Liver (tissue), 9 donors: Measurements from ENCODE around the gene MRPL10. TPM values are rescaled to one million over a fixed set of nuclear protein-coding genes. Genes with fewer than 3 reads are reported as not detected.
A peak's percentile ranks its signal among the peaks of the same experiment; 100 is the strongest.

Experiments used
- DNase-seq: peaks from one replicate; pipeline ENCODE4 v3.0.0-alpha.2; 2017; ENCODE audit warnings: low spot score
- H3K27ac ChIP-seq, 2 donors: one replicate each; pipeline ENCODE4 v1.7.0; 2013; ENCODE audit warnings: inconsistent platforms in 2 of 2, low read length in 2 of 2, control low read depth in 1 of 2, low read depth in 1 of 2, mild to moderate bottlenecking in 1 of 2
- H3K27me3 ChIP-seq, 4 donors: one replicate each; pipeline versions ENCODE4 v1.6.1 to v1.7.0; 2013; ENCODE audit warnings: low read length in 3 of 4, inconsistent platforms in 1 of 4, mild to moderate bottlenecking in 1 of 4, moderate library complexity in 1 of 4; ENCODE audit not compliant: control insufficient read depth in 4 of 4, insufficient read depth in 4 of 4
- H3K36me3 ChIP-seq, 4 donors: one replicate each; pipeline versions ENCODE4 v1.6.1 to v1.7.0; 2013; ENCODE audit warnings: low read length in 3 of 4, mild to moderate bottlenecking in 3 of 4, low read depth in 1 of 4, moderate library complexity in 1 of 4; ENCODE audit not compliant: control insufficient read depth in 4 of 4, insufficient read depth in 3 of 4
- H3K4me1 ChIP-seq, 4 donors: one replicate each; pipeline versions ENCODE4 v1.6.1 to v1.7.0; 2013; ENCODE audit warnings: low read length in 3 of 4, mild to moderate bottlenecking in 3 of 4, moderate library complexity in 1 of 4; ENCODE audit not compliant: control insufficient read depth in 4 of 4, insufficient read depth in 4 of 4
- H3K4me3 ChIP-seq, 3 donors: one replicate each; pipeline versions ENCODE4 v1.6.1 to v1.7.0; 2013; ENCODE audit warnings: low read length in 3 of 3, control low read depth in 1 of 3, low read depth in 1 of 3, mild to moderate bottlenecking in 1 of 3
- H3K9ac ChIP-seq, 2 donors: one replicate each; pipeline ENCODE4 v1.7.0; 2013; ENCODE audit warnings: low read length in 2 of 2, mild to moderate bottlenecking in 2 of 2, moderate library complexity in 2 of 2, control low read depth in 1 of 2, low read depth in 1 of 2
- H3K9me3 ChIP-seq, 4 donors: one replicate each; pipeline versions ENCODE4 v1.6.1 to v1.7.0; 2013; ENCODE audit warnings: low read length in 3 of 4; ENCODE audit not compliant: control insufficient read depth in 4 of 4
- ATF3 ChIP-seq: IDR thresholded peaks from 2 replicates; pipeline ENCODE4 v1.6.1; 2016; ENCODE audit warnings: antibody characterized with exemption
- CTCF ChIP-seq: fragments of 150-350 bp; IDR thresholded peaks from 2 replicates; pipeline ENCODE4 v1.5.1; 2017; ENCODE audit warnings: improper control_type of control experiment, low read depth, low read length; ENCODE audit not compliant: missing input control
- EGR1 ChIP-seq, 2 donors: IDR thresholded peaks; 2 replicates each; pipeline ENCODE4 v1.6.1; 2016 to 2018; ENCODE audit warnings: antibody characterized with exemption in 2 of 2, low read depth in 2 of 2
- FOXA1 ChIP-seq: IDR thresholded peaks from 2 replicates; pipeline ENCODE4 v1.6.1; 2016; ENCODE audit warnings: antibody characterized with exemption
- FOXA2 ChIP-seq: IDR thresholded peaks from 2 replicates; pipeline ENCODE4 v1.6.1; 2016; ENCODE audit warnings: antibody characterized with exemption
- GABPA ChIP-seq, 2 donors: IDR thresholded peaks in 1 of 2; conservative IDR thresholded peaks in 1 of 2; 2 replicates each; pipeline ENCODE4 v1.6.1; 2016; ENCODE audit warnings: antibody characterized with exemption in 2 of 2, mild to moderate bottlenecking in 1 of 2, moderate library complexity in 1 of 2
- HNF4A ChIP-seq, 2 donors: conservative IDR thresholded peaks; 2 replicates each; pipeline ENCODE4 v1.6.1; 2016; ENCODE audit warnings: antibody characterized with exemption in 2 of 2, mild to moderate bottlenecking in 2 of 2
- HNF4G ChIP-seq: IDR thresholded peaks from 2 replicates; pipeline ENCODE4 v1.6.1; 2016; ENCODE audit warnings: antibody characterized with exemption
- JUND ChIP-seq, 2 donors: IDR thresholded peaks; 2 replicates each; pipeline ENCODE4 v1.6.1; 2016; ENCODE audit warnings: antibody characterized with exemption in 2 of 2
- RXRA ChIP-seq, 2 donors: IDR thresholded peaks; 2 replicates each; pipeline ENCODE4 v1.6.1; 2017 to 2018; ENCODE audit warnings: antibody characterized with exemption in 2 of 2, mild to moderate bottlenecking in 1 of 2
- SP1 ChIP-seq: IDR thresholded peaks from 2 replicates; pipeline ENCODE4 v1.6.1; 2018; ENCODE audit warnings: antibody characterized with exemption, mild to moderate bottlenecking
- TAF1 ChIP-seq: conservative IDR thresholded peaks from 2 replicates; pipeline ENCODE4 v1.6.1; 2016; ENCODE audit warnings: antibody characterized with exemption, mild to moderate bottlenecking
- WGBS: extraction: QIAGEN DNeasy Blood & Tissue Kit; methylation state at CpG from one replicate; pipeline ENCODE4 v1.1.7; 2013; 5-methylcytosine and 5-hydroxymethylcytosine counted together
- polyA plus RNA-seq, 2 donors: library from polyadenylated mRNA; stranded (reverse) in 1 of 2; unstranded in 1 of 2; fragments of 200-250 nt in 1 of 2; fragments of >200 nt in 1 of 2; fragmentation: Nextera tagmentation in 1 of 2; extraction: Ambion mirVana in 1 of 2; gene quantifications; one replicate each; pipeline versions ENCODE4 v1.2.1 to v1.2.3, GENCODE V29; 2013 to 2015
- total RNA-seq, 2 donors: library from RNA; depleted of rRNA; stranded (reverse); fragments of >200 nt; gene quantifications; one replicate each; pipeline ENCODE4 v1.2.3, GENCODE V29; 2014
- TF ChIP-seq, protein P1 (sequence below): IDR thresholded peaks from 2 replicates; pipeline ENCODE4 v1.6.1; 2016; ENCODE audit warnings: antibody characterized with exemption
- TF ChIP-seq, protein P2 (sequence below): IDR thresholded peaks from 2 replicates; pipeline ENCODE4 v1.6.1; 2016; ENCODE audit warnings: antibody characterized with exemption, mild to moderate bottlenecking
- TF ChIP-seq, protein P3 (sequence below): IDR thresholded peaks from 2 replicates; pipeline ENCODE4 v1.6.1; 2016; ENCODE audit warnings: antibody characterized with exemption
- donor health status: healthy.
- donor health status: healthy.
- donor health status: healthy.
- donor health status: healthy.
- donor health status: healthy.

MRPL10 gene
- total and polyA plus RNA-seq, 4 donors = 10.2 to 24.9 (median 12.9) TPM

DNA sequence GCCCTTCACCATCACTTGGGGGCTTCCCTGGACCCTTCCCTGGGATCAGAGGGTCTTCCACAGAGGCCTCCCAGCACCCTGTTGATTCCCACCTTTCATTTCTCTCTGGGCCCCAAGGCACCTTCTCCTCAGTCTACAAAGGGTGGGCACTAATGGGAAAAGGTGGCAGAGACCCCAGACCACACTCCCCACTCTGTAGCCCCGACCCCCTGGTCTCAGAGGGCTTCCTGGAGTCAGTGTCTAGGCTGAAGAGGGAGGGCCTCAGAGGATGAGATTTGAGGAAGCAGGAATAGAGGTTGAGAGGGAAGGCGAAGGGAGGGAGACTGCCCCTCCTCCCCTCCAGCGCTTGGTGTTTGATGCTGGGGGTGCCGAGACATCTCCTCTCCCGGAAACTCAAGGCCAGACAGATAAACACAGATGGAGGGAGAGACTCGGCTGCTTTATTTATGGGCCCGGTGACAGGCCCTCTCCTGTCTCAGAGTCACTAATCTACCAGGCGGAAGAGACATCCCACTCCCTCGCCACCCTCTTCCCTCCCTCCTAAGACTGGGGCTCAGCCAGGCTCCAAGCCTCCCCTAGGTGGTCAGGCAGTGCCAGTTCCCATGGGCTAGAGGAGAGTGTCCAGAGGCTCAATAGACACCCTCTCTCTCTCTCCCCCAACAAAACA, 46.2 kb upstream of the MRPL10 start (continued):
- TF ChIP-seq CTCF = no peak
- no peak for TF ChIP-seq FOXA1
- no peak for TF ChIP-seq TAF1
- TF ChIP-seq SP1 = no peak
- TF ChIP-seq HNF4A (conservative IDR thresholded peaks at IDR 0.05) = no peak

GRCh38 chr17:47875011-47875985, 44.0 kb upstream of the MRPL10 start:
- no peak overlapping the region for H3K9ac ChIP-seq
- WGBS = 61% methylated on average over 11 of the region's 11 CpGs
- peaks cover 0 to 3% (median 0%) of the 10 kb centered on the region in 4 donors for H3K27me3 ChIP-seq
- TF ChIP-seq FOXA2 (no peak), HNF4A (conservative IDR thresholded peaks at IDR 0.05) (peak; percentile 41 to 47), SP1 (peak; percentile 31), CTCF (no peak), RXRA (IDR thresholded peaks at IDR 0.05) (peak; percentile 70 to 77)
- no peaks in the 10 kb centered on the region for H3K9me3 ChIP-seq
- peaks cover 0 to 9% (median 8%) of the 10 kb centered on the region in 4 donors for H3K4me1 ChIP-seq
- H3K27ac ChIP-seq = no peak overlapping the region
- DNase-seq = no peak
- no peaks in the 10 kb centered on the region for H3K36me3 ChIP-seq
- no peak overlapping the region for H3K4me3 ChIP-seq

- peaks cover 0 to 5% (median 0%) of the 10 kb centered on the region in 4 donors for H3K27me3 ChIP-seq
- no peak for DNase-seq
- H3K27ac ChIP-seq = no peak overlapping the region
- no peak overlapping the region for H3K4me3 ChIP-seq
- no peak overlapping the region for H3K9ac ChIP-seq
- H3K36me3 ChIP-seq = no peaks in the 10 kb centered on the region
- H3K9me3 ChIP-seq = no peaks in the 10 kb centered on the region
- H3K4me1 ChIP-seq = peaks cover 0 to 9% (median 8%) of the 10 kb centered on the region in 4 donors
- 77% methylated on average over 4 of the region's 4 CpGs for WGBS
- TF ChIP-seq, protein P1, sequence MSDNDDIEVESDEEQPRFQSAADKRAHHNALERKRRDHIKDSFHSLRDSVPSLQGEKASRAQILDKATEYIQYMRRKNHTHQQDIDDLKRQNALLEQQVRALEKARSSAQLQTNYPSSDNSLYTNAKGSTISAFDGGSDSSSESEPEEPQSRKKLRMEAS = no peak
- no peak for TF ChIP-seq ATF3
- no peak for TF ChIP-seq FOXA2
- TF ChIP-seq, protein P2, sequence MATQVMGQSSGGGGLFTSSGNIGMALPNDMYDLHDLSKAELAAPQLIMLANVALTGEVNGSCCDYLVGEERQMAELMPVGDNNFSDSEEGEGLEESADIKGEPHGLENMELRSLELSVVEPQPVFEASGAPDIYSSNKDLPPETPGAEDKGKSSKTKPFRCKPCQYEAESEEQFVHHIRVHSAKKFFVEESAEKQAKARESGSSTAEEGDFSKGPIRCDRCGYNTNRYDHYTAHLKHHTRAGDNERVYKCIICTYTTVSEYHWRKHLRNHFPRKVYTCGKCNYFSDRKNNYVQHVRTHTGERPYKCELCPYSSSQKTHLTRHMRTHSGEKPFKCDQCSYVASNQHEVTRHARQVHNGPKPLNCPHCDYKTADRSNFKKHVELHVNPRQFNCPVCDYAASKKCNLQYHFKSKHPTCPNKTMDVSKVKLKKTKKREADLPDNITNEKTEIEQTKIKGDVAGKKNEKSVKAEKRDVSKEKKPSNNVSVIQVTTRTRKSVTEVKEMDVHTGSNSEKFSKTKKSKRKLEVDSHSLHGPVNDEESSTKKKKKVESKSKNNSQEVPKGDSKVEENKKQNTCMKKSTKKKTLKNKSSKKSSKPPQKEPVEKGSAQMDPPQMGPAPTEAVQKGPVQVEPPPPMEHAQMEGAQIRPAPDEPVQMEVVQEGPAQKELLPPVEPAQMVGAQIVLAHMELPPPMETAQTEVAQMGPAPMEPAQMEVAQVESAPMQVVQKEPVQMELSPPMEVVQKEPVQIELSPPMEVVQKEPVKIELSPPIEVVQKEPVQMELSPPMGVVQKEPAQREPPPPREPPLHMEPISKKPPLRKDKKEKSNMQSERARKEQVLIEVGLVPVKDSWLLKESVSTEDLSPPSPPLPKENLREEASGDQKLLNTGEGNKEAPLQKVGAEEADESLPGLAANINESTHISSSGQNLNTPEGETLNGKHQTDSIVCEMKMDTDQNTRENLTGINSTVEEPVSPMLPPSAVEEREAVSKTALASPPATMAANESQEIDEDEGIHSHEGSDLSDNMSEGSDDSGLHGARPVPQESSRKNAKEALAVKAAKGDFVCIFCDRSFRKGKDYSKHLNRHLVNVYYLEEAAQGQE = no peak
- no peak for TF ChIP-seq GABPA (IDR thresholded peaks at IDR 0.05 in 1 of 2, conservative IDR thresholded peaks at IDR 0.05 in 1 of 2)
- TF ChIP-seq EGR1 (IDR thresholded peaks at IDR 0.05; ENCODE audit: low read depth in 2 of 2) = no peak
- no peak for TF ChIP-seq JUND (IDR thresholded peaks at IDR 0.05)
- no peak for TF ChIP-seq HNF4G
- TF ChIP-seq, protein P3, sequence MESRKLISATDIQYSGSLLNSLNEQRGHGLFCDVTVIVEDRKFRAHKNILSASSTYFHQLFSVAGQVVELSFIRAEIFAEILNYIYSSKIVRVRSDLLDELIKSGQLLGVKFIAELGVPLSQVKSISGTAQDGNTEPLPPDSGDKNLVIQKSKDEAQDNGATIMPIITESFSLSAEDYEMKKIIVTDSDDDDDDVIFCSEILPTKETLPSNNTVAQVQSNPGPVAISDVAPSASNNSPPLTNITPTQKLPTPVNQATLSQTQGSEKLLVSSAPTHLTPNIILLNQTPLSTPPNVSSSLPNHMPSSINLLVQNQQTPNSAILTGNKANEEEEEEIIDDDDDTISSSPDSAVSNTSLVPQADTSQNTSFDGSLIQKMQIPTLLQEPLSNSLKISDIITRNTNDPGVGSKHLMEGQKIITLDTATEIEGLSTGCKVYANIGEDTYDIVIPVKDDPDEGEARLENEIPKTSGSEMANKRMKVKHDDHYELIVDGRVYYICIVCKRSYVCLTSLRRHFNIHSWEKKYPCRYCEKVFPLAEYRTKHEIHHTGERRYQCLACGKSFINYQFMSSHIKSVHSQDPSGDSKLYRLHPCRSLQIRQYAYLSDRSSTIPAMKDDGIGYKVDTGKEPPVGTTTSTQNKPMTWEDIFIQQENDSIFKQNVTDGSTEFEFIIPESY = no peak
- no peak for TF ChIP-seq RXRA (IDR thresholded peaks at IDR 0.05)
- TF ChIP-seq FOXA1 = no peak
Observed at GRCh38 chr17:47873200-47874090, 42.1 kb upstream of the MRPL10 start.
